GM12878 (cell line): Measurements from ENCODE around the gene NMRK2.

Experiments used
- EP300 ChIP-seq, 2 experiments: fragments of 150-350 bp in 1 of 2; IDR thresholded peaks; 2 replicates each; pipeline ENCODE4 v1.6.1; 2011 to 2012; ENCODE audit warnings: low read depth in 2 of 2, low read length in 2 of 2, borderline replicate concordance in 1 of 2, improper control_type of control experiment in 1 of 2, inconsistent platforms in 1 of 2; ENCODE audit not compliant: control insufficient read depth in 1 of 2
- NFYA ChIP-seq: IDR thresholded peaks from 2 replicates; pipeline ENCODE4 v1.6.1; 2011; ENCODE audit warnings: low read depth, mild to moderate bottlenecking, low read length, improper control_type of control experiment, borderline replicate concordance
- SP1 ChIP-seq: IDR thresholded peaks from one replicate; pipeline ENCODE4 v1.6.1; 2011; ENCODE audit warnings: low read depth, low read length
- ZNF622 ChIP-seq: fragments of 450-650 bp; IDR thresholded peaks from 2 replicates; pipeline ENCODE4 v1.6.1; 2017; ENCODE audit warnings: mild to moderate bottlenecking, inconsistent platforms

DNA sequence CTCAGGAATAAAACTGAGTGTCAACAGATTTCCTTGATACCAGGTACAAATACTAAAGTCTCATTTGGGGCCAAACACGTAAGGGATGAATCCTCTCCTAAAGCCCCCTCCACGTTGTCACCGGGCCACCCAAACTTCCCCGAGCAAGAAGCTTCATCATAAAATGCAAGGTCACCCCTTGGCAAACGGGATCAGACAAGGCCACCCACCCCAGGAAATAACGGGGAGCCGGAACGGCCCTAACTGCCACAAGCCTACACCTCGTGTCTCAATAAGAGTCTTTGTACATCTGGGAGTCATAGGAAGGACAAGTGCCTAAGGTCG, 51.7 kb downstream of the NMRK2 start:
- TF ChIP-seq EP300 (IDR thresholded peaks at IDR 0.05; ENCODE audit: borderline replicate concordance in 1 of 2, control insufficient read depth in 1 of 2, low read depth in 2 of 2, low read length in 2 of 2) (no peak), ZNF622 (no peak), SP1 (no peak), NFYA (no peak)
